GM12878 (cell line): ENCODE results near the gene ZDHHC19. TPM values are rescaled to one million over a fixed set of nuclear protein-coding genes. Genes with fewer than 3 reads are reported as not detected.

Experiments used
- ATAC-seq: fragments of 200-7000 bp; cut with Tn5 transposase; 3 replicates; pipeline ENCODE4 v1.9.1; 2020; ENCODE audit warnings: mild to moderate bottlenecking, moderate library complexity
- BruUV-seq: library from RNA; stranded (reverse); fragments of 400-500 nt; replicated peaks from 2 replicates; lab custom pipeline; 2021; lab: Mats Ljungman, UMichigan
- CTCF ChIA-PET: fragments of 300-600 bp; sonication (Branson Sonifier 250); formaldehyde crosslinking; extraction: SDS; loops from one replicate; lab custom pipeline; 2021; ENCODE audit warnings: inconsistent platforms; lab: Yijun Ruan, JAX
- POLR2A ChIA-PET: fragments of 350-600 bp; formaldehyde crosslinking; extraction: SDS; loops from one replicate; lab custom pipeline; 2021; ENCODE audit warnings: inconsistent platforms; lab: Charles Lee
- RAD21 ChIA-PET: fragments of 300-600 bp; sonication (Branson Sonifier 250); formaldehyde crosslinking; loops from one replicate; lab custom pipeline; 2023; ENCODE audit warnings: antibody characterized with exemption; ENCODE audit not compliant: unreplicated experiment; lab: Charles Lee
- SMC1A ChIA-PET: fragments of 300-600 bp; sonication (Branson Sonifier 250); formaldehyde crosslinking; loops from one replicate; lab custom pipeline; 2023; ENCODE audit not compliant: unreplicated experiment, uncharacterized antibody; lab: Charles Lee
- DNase-seq: peaks from one replicate; pipeline ENCODE4 v3.0.0-alpha.2; 2011; ENCODE audit warnings: low read depth, low spot score
- FAIRE-seq: peaks from 3 replicates; lab custom pipeline; 2011; peaks lifted over from hg19 to GRCh38; lab: Jason Lieb, UNC
- H2AFZ ChIP-seq: 2 replicates; pipeline ENCODE4 v1.6.0; 2011; ENCODE audit warnings: low read depth, low read length, control low read depth; ENCODE audit not compliant: control insufficient read depth
- H3K27ac ChIP-seq: 2 replicates; pipeline ENCODE4 v1.5.1; 2011; ENCODE audit warnings: control low read depth; ENCODE audit not compliant: control insufficient read depth, insufficient read depth
- H3K27me3 ChIP-seq, 2 experiments: replicated peaks in 1 of 2; 2 replicates each; pipeline versions ENCODE4 v1.6.0 to v1.6.1; 2011; ENCODE audit warnings: low read length in 1 of 2; ENCODE audit not compliant: control insufficient read depth in 2 of 2, insufficient read depth in 2 of 2
- H3K36me3 ChIP-seq, 2 experiments: 2 replicates each; pipeline ENCODE4 v1.5.1; 2011; ENCODE audit warnings: low read length in 1 of 2; ENCODE audit not compliant: control insufficient read depth in 2 of 2, insufficient read depth in 2 of 2
- H3K4me1 ChIP-seq: 2 replicates; pipeline ENCODE4 v1.6.1; 2011; ENCODE audit warnings: mild to moderate bottlenecking, low read length, moderate library complexity, mixed read lengths; ENCODE audit not compliant: control insufficient read depth, insufficient read depth
- H3K4me2 ChIP-seq: 2 replicates; pipeline ENCODE4 v1.6.0; 2011; ENCODE audit warnings: control low read depth; ENCODE audit not compliant: control insufficient read depth, insufficient read depth
- H3K4me3 ChIP-seq: fragments of 200-600 bp; sonication (generic); 2 replicates; pipeline ENCODE4 v1.5.1; 2016
- H3K79me2 ChIP-seq: 2 replicates; pipeline ENCODE4 v1.6.0; 2011; ENCODE audit warnings: low read length; ENCODE audit not compliant: control insufficient read depth, insufficient read depth
- H3K9ac ChIP-seq: 2 replicates; pipeline ENCODE4 v1.8.0; 2011; ENCODE audit warnings: low read length, control low read depth, mixed read lengths; ENCODE audit not compliant: control insufficient read depth, insufficient read depth
- H3K9me3 ChIP-seq: replicated peaks from 3 replicates; pipeline ENCODE4 v1.5.1; 2011; ENCODE audit warnings: mild to moderate bottlenecking, low read length; ENCODE audit not compliant: control insufficient read depth, insufficient read depth
- H4K20me1 ChIP-seq: 2 replicates; pipeline ENCODE4 v1.6.0; 2011; ENCODE audit not compliant: control insufficient read depth, insufficient read depth
- BMI1 ChIP-seq: fragments of 450-650 bp; IDR thresholded peaks from 2 replicates; pipeline ENCODE4 v1.6.1; 2016; ENCODE audit warnings: mild to moderate bottlenecking, moderate library complexity, borderline replicate concordance
- CBFB ChIP-seq: IDR thresholded peaks from 2 replicates; pipeline ENCODE4 v1.6.1; 2016; ENCODE audit warnings: antibody characterized with exemption, low read depth
- CREB1 ChIP-seq: IDR thresholded peaks from 2 replicates; pipeline ENCODE4 v1.6.1; 2012; ENCODE audit warnings: low read depth, mild to moderate bottlenecking, inconsistent platforms
- ESRRA ChIP-seq: IDR thresholded peaks from 2 replicates; pipeline ENCODE4 v1.6.1; 2012; ENCODE audit warnings: mild to moderate bottlenecking, low read length, improper control_type of control experiment
- HDAC2 ChIP-seq: fragments of 200-600 bp; sonication (generic); IDR thresholded peaks from 2 replicates; pipeline ENCODE4 v1.6.1; 2017
- MYB ChIP-seq: fragments of 150-350 bp; IDR thresholded peaks from 2 replicates; pipeline ENCODE4 v1.6.1; 2014; ENCODE audit warnings: mild to moderate bottlenecking, low read depth, low read length, borderline replicate concordance
- SIN3A ChIP-seq: IDR thresholded peaks from 2 replicates; pipeline ENCODE4 v1.6.1; 2012; ENCODE audit warnings: low read depth, low read length, improper control_type of control experiment
- SMAD5 ChIP-seq: IDR thresholded peaks from 2 replicates; pipeline ENCODE4 v1.6.1; 2016; ENCODE audit warnings: antibody characterized with exemption, low read depth
- SRF ChIP-seq, 2 experiments: IDR thresholded peaks; 2 replicates each; pipeline ENCODE4 v1.6.1; 2011; ENCODE audit warnings: low read depth in 2 of 2, low read length in 2 of 2, mild to moderate bottlenecking in 1 of 2, moderate library complexity in 1 of 2
- TARDBP ChIP-seq: IDR thresholded peaks from 2 replicates; pipeline ENCODE4 v1.6.1; 2016; ENCODE audit warnings: borderline replicate concordance
- YY1 ChIP-seq: IDR thresholded peaks from 2 replicates; pipeline ENCODE4 v1.6.1; 2011; ENCODE audit warnings: low read depth, mild to moderate bottlenecking, low read length
- ZBTB33 ChIP-seq: fragments of 450-650 bp; IDR thresholded peaks from 2 replicates; pipeline ENCODE4 v1.6.1; 2017; ENCODE audit warnings: mild to moderate bottlenecking
- WGBS: methylation state at CpG from one replicate; pipeline ENCODE4 v1.1.6; 2016; ENCODE audit warnings: low lambda C conversion rate; ENCODE audit not compliant: insufficient replicate concordance, insufficient coverage; ENCODE audit errors: missing lambda C conversion rate; 5-methylcytosine and 5-hydroxymethylcytosine counted together
- in situ Hi-C: fragments of 300-500 bp; cut with MboI; formaldehyde crosslinking; loops from 9 replicates; pipeline ENCODE4 v1.14.3; 2018; ENCODE audit warnings: mixed read lengths
- intact Hi-C: fragments of 100-400 bp; cut with micrococcal nuclease; formaldehyde crosslinking; loops from one replicate; pipeline ENCODE4 v1.14.2; 2022; ENCODE audit not compliant: unreplicated experiment
- polyA plus RNA-seq, 11 experiments: library from polyadenylated mRNA; depleted of rRNA in 4 of 11; unstranded in 6 of 11; stranded (reverse) in 5 of 11; fragments of >200 nt; fragmentation: Nextera tagmentation in 4 of 11; fragmentation: Illumina TruSeq in 1 of 11; extraction: Ambion mirVana in 4 of 11; extraction: Trizol in 1 of 11; gene quantifications; 1 replicate in 1 of 11; 2 replicates in 10 of 11; pipeline versions ENCODE4 v1.2.1 to v1.2.3, GENCODE V29; 2011 to 2016; ENCODE audit warnings: inconsistent platforms in 2 of 11, missing spikeins in 2 of 11, low read depth in 1 of 11
- total RNA-seq, 4 experiments: library from RNA; depleted of rRNA in 3 of 4; stranded (reverse); fragments of >200 nt in 3 of 4; fragmentation: Illumina TruSeq in 1 of 4; extraction: Trizol in 1 of 4; gene quantifications; 2 replicates each; pipeline versions ENCODE4 v1.2.1 to v1.2.3, GENCODE V29; 2013 to 2021

ZDHHC19 gene
- total and polyA plus RNA-seq, 10 of the 15 experiments (the other 5 are each of a cell fraction or from before 2014, with no cell fraction given), result 0.26 TPM; not detected in 9

- intact Hi-C loops, result loop anchor here (10.0 kb wide), 1 partner anchor 288 kb away; the partner anchor contains the start of gene TNK2
- Histone ChIP-seq H3K4me2 (peak overlapping the region; percentile 67), H3K79me2 (no peaks in the 10 kb centered on the region), H3K4me1 (peaks cover 44% of the 10 kb centered on the region), H3K27ac (peak overlapping the region; percentile 83), H3K36me3 (no peaks in the 10 kb centered on the region), H3K9ac (peak overlapping the region; percentile 66), H4K20me1 (no peaks in the 10 kb centered on the region), H2AFZ (peak overlapping the region; percentile 61; the same call in 1 of the 2 replicates), H3K27me3 (no peaks in the 10 kb centered on the region), H3K9me3 (no peaks in the 10 kb centered on the region), H3K4me3 (no peak overlapping the region)
- ChIA-PET POLR2A (interaction anchor here (0.5 to 6.1 kb wide), 9 partner anchors 13 to 216 kb away, joined by 3 to 61 read pairs (median 5); no protein-coding TSS in a partner anchor), SMC1A (interaction anchor here (0.5 to 9.7 kb wide), 10 partner anchors 12 to 320 kb away, joined by 3 to 151 read pairs (median 6); no protein-coding TSS in a partner anchor), RAD21 (interaction anchor here (0.5 to 6.5 kb wide), 15 partner anchors 9 to 297 kb away, joined by 3 to 113 read pairs (median 8); no protein-coding TSS in a partner anchor), CTCF (interaction anchor here (0.8 to 6.6 kb wide), 9 partner anchors 13 to 172 kb away, joined by 3 to 121 read pairs (median 6); no protein-coding TSS in a partner anchor)
- 34% methylated on average over 15 of the region's 15 CpGs for WGBS
- no TSS peak for BruUV-seq
- FAIRE-seq, result no peak
- in situ Hi-C loops, result loop anchor here (5.0 kb wide), 1 partner anchor 116 kb away; no protein-coding TSS in a partner anchor
- TF ChIP-seq SRF (IDR thresholded peaks at IDR 0.05; ENCODE audit: low read depth in 2 of 2, low read length in 2 of 2), result no peak
- TF ChIP-seq SIN3A, result 0 out of 2 replicates have a peak, but pooled peaks have one; percentile 12
- TF ChIP-seq ZBTB33, result no peak
- TF ChIP-seq BMI1, result peak; percentile 95
- TF ChIP-seq YY1, result no peak
- TF ChIP-seq SMAD5, result no peak
- TF ChIP-seq TARDBP, result no peak
- no peak for TF ChIP-seq HDAC2
- no peak for TF ChIP-seq ESRRA
- no peak for TF ChIP-seq MYB
- no peak for TF ChIP-seq CREB1
- TF ChIP-seq CBFB, result no peak
- no peak for DNase-seq
- no peak for ATAC-seq
Observed at GRCh38 chr3:196193133-196193735, 18.0 kb downstream of the ZDHHC19 start.
